Vagina (tissue), 2 donors: ENCODE data around the gene TTLL13. TPM values are rescaled to one million over a fixed set of nuclear protein-coding genes. Genes with fewer than 3 reads are reported as not detected.

ENCODE experiments used
- DNase-seq, 2 donors: peaks; one replicate each; pipeline ENCODE4 v3.0.0-alpha.2; 2017; ENCODE audit errors: extremely low spot score in 2 of 2
- H3K27ac ChIP-seq: fragments of 200-600 bp; sonication (generic); one replicate; pipeline ENCODE4 v1.5.1; 2019
- H3K27me3 ChIP-seq: fragments of 200-600 bp; sonication (generic); one replicate; pipeline ENCODE4 v1.5.1; 2019
- H3K36me3 ChIP-seq, 2 donors: fragments of 200-600 bp; sonication (generic); one replicate each; pipeline ENCODE4 v1.5.1; 2017 to 2019
- H3K4me1 ChIP-seq: fragments of 200-600 bp; sonication (generic); one replicate; pipeline ENCODE4 v1.5.1; 2019
- H3K4me3 ChIP-seq, 2 donors: fragments of 200-600 bp; sonication (generic); 1 replicate in 1 of 2; 2 replicates in 1 of 2; pipeline ENCODE4 v1.5.1; 2016 to 2019
- H3K9me3 ChIP-seq: fragments of 200-600 bp; sonication (generic); one replicate; pipeline ENCODE4 v1.5.1; 2019
- CTCF ChIP-seq, 3 experiments: fragments of 450-650 bp in 2 of 3; fragments of 200-600 bp in 1 of 3; sonication (generic) in 1 of 3; IDR thresholded peaks; one replicate each; pipeline ENCODE4 v1.5.1; 2017 to 2019; ENCODE audit warnings: antibody characterized with exemption in 3 of 3, mild to moderate bottlenecking in 2 of 3, moderate library complexity in 2 of 3
- POLR2A ChIP-seq, 2 donors: fragments of 450-650 bp; IDR thresholded peaks; one replicate each; pipeline ENCODE4 v1.6.1; 2017; ENCODE audit warnings: antibody characterized with exemption in 2 of 2, mild to moderate bottlenecking in 2 of 2, moderate library complexity in 2 of 2
- POLR2AphosphoS5 ChIP-seq, 2 donors: sonication (generic); formaldehyde crosslinking; IDR thresholded peaks; one replicate each; pipeline ENCODE4 v1.9.0; 2017; ENCODE audit warnings: antibody characterized with exemption in 2 of 2, mild to moderate bottlenecking in 2 of 2, low read depth in 1 of 2; ENCODE audit not compliant: insufficient read depth in 1 of 2
- intact Hi-C: fragments of 100-400 bp; cut with DNase I; formaldehyde crosslinking; loops from one replicate; pipeline ENCODE4 v1.15.1; 2023
- total RNA-seq: library from RNA; depleted of rRNA; stranded (reverse); fragments of >200 nt; gene quantifications from one replicate; pipeline ENCODE4 v1.2.3, GENCODE V29; 2016

TTLL13 gene
- total RNA-seq, 1 donor from 2014 or later, result not detected

GRCh38 chr15:90222547-90222946, 26.8 kb upstream of the TTLL13 start:
- intact Hi-C loops, result no loop called here
- Histone ChIP-seq H3K4me1 (peaks cover 15% of the 10 kb centered on the region), H3K36me3 (peaks cover 0 to 52% of the 10 kb centered on the region in 2 donors)

GRCh38 chr15:90223441-90224165, 25.8 kb upstream of the TTLL13 start:
- intact Hi-C loops, result no loop called here

More at GRCh38 chr15:90222547-90222946, 26.8 kb upstream of the TTLL13 start:
- Histone ChIP-seq H3K27me3 (no peaks in the 10 kb centered on the region), H3K4me3 (no peak overlapping the region), H3K9me3 (no peaks in the 10 kb centered on the region), H3K27ac (no peak overlapping the region)
- DNase-seq, result no peak
- no peak for TF ChIP-seq CTCF (IDR thresholded peaks at IDR 0.05)
- TF ChIP-seq POLR2A (IDR thresholded peaks at IDR 0.05), result no peak
- no peak for TF ChIP-seq POLR2AphosphoS5 (IDR thresholded peaks at IDR 0.05; ENCODE audit: insufficient read depth in 1 of 2, low read depth in 1 of 2)

GRCh38 chr15:90225047-90225446, 24.3 kb upstream of the TTLL13 start:
- peaks cover 0 to 73% of the 10 kb centered on the region in 2 donors for H3K36me3 ChIP-seq
- intact Hi-C loops, result no loop called here

More at GRCh38 chr15:90223441-90224165, 25.8 kb upstream of the TTLL13 start:
- Histone ChIP-seq H3K9me3 (no peaks in the 10 kb centered on the region), H3K27ac (no peak overlapping the region), H3K4me3 (no peak overlapping the region), H3K36me3 (peaks cover 0 to 58% of the 10 kb centered on the region in 2 donors), H3K4me1 (peaks cover 11% of the 10 kb centered on the region), H3K27me3 (no peaks in the 10 kb centered on the region)
- no peak for TF ChIP-seq POLR2AphosphoS5 (IDR thresholded peaks at IDR 0.05; ENCODE audit: insufficient read depth in 1 of 2, low read depth in 1 of 2)
- TF ChIP-seq CTCF (IDR thresholded peaks at IDR 0.05), result no peak
- TF ChIP-seq POLR2A (IDR thresholded peaks at IDR 0.05), result no peak
- no peak for DNase-seq

GRCh38 chr15:90225504-90226234, 23.7 kb upstream of the TTLL13 start:
- peaks cover 0 to 75% of the 10 kb centered on the region in 2 donors for H3K36me3 ChIP-seq
- H3K27ac ChIP-seq, result no peak overlapping the region
- intact Hi-C loops, result no loop called here
- no peak for TF ChIP-seq POLR2A (IDR thresholded peaks at IDR 0.05)
- no peak for TF ChIP-seq POLR2AphosphoS5 (IDR thresholded peaks at IDR 0.05; ENCODE audit: insufficient read depth in 1 of 2, low read depth in 1 of 2)
- TF ChIP-seq CTCF (IDR thresholded peaks at IDR 0.05), result no peak
- H3K27me3 ChIP-seq, result no peaks in the 10 kb centered on the region
- no peaks in the 10 kb centered on the region for H3K9me3 ChIP-seq
- no peak overlapping the region for H3K4me3 ChIP-seq
- DNase-seq, result no peak
- peaks cover 21% of the 10 kb centered on the region for H3K4me1 ChIP-seq

More at GRCh38 chr15:90225047-90225446, 24.3 kb upstream of the TTLL13 start:
- Histone ChIP-seq H3K27ac (no peak overlapping the region), H3K27me3 (no peaks in the 10 kb centered on the region), H3K4me3 (no peak overlapping the region), H3K9me3 (no peaks in the 10 kb centered on the region), H3K4me1 (peaks cover 16% of the 10 kb centered on the region)
- TF ChIP-seq POLR2AphosphoS5 (IDR thresholded peaks at IDR 0.05; ENCODE audit: insufficient read depth in 1 of 2, low read depth in 1 of 2) (no peak), POLR2A (IDR thresholded peaks at IDR 0.05) (no peak), CTCF (IDR thresholded peaks at IDR 0.05) (no peak)
- DNase-seq, result no peak
